ENCODE data around the gene DNAH17.

- TF ChIP-seq EZH2 (IDR thresholded peaks at IDR 0.05; ENCODE audit: insufficient read depth, poor library complexity, severe bottlenecking) (no peak), EZH2phosphoT487 (IDR thresholded peaks at IDR 0.05; ENCODE audit: insufficient read depth, low read depth) (no peak)
Measured at GRCh38 chr17:78460951-78461798, 116.0 kb downstream of the DNAH17 start.
